NB4 (cell line): ENCODE data around the gene CRACDL.
A peak's percentile ranks its signal among the peaks of the same experiment; 100 is the strongest.

ENCODE experiments used
- DNase-seq: peaks from one replicate; pipeline ENCODE4 v3.0.0; 2010; ENCODE audit warnings: low read depth
- H3K4me3 ChIP-seq: one replicate; pipeline ENCODE4 v1.5.1; 2011; ENCODE audit warnings: mild to moderate bottlenecking, low read depth, low read length, moderate library complexity
- CTCF ChIP-seq: IDR thresholded peaks from one replicate; pipeline ENCODE4 v1.5.1; 2012; ENCODE audit warnings: low read depth, low read length
- MAX ChIP-seq: IDR thresholded peaks from 2 replicates; pipeline ENCODE4 v1.6.1; 2011; ENCODE audit warnings: low read depth, low read length
- MYC ChIP-seq: IDR thresholded peaks from 2 replicates; pipeline ENCODE4 v1.6.1; 2011; ENCODE audit warnings: low read depth, low read length
- POLR2A ChIP-seq: IDR thresholded peaks from 2 replicates; pipeline ENCODE4 v1.6.1; 2011; ENCODE audit warnings: mild to moderate bottlenecking; ENCODE audit not compliant: insufficient read length; ENCODE audit errors: extremely low read depth

Gene CRACDL

GRCh38 chr2:98937906-98938305 lies 1.9 kb upstream of the CRACDL start:
- TF ChIP-seq MAX (no peak), CTCF (no peak), MYC (no peak), POLR2A (no peak)
- no peak overlapping the region for H3K4me3 ChIP-seq
- DNase-seq, result no peak

- peak overlapping the region; percentile 27 for H3K4me3 ChIP-seq
- DNase-seq, result peak; percentile 60
- TF ChIP-seq POLR2A (no peak), MAX (no peak), MYC (no peak), CTCF (no peak)
Observed at GRCh38 chr2:98936353-98937351, 627 bp upstream of the CRACDL start.

- no peak for DNase-seq
- TF ChIP-seq MAX (no peak), POLR2A (no peak), MYC (no peak), CTCF (no peak)
- H3K4me3 ChIP-seq, result no peak overlapping the region
Observed at GRCh38 chr2:98935111-98935770, 784 bp downstream of the CRACDL start.

- no peak for TF ChIP-seq CTCF
- TF ChIP-seq POLR2A, result no peak
- DNase-seq, result no peak
- no peak overlapping the region for H3K4me3 ChIP-seq
Observed at GRCh38 chr2:98932778-98933343, 3.2 kb downstream of the CRACDL start.

- H3K4me3 ChIP-seq, result no peak overlapping the region
- DNase-seq, result no peak
- TF ChIP-seq MYC (no peak), MAX (no peak), POLR2A (no peak), CTCF (no peak)
Observed at GRCh38 chr2:98932164-98932563, 3.9 kb downstream of the CRACDL start.
